GM19099 (cell line): ENCODE data around the gene MON1B.

ENCODE experiments used
- POLR2A ChIP-seq: IDR thresholded peaks from 3 replicates; pipeline ENCODE4 v1.6.1; 2011; ENCODE audit warnings: low read depth; ENCODE audit not compliant: insufficient read length; ENCODE audit errors: extremely low read depth

The MON1B gene

DNA sequence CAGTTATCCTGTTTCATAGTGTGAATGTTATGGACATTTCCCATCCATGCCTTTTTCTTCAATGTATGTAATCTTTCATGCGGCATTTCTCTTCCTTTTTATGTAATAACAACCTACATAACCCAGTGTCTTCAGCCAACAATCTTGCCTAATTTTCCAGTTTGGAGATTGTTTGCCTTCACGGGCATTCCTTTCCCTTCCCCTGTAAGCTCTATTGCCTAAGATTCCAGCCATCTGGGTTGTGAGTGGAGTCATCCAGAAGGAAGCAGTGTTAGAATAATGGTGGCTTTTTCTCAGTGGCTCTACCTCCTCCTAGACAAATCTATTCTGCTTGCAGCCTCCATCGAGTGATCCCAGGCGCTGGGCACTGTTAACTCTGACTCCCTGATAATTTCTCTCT is 30.5 kb downstream of the MON1B start:
- no peak for TF ChIP-seq POLR2A

DNA sequence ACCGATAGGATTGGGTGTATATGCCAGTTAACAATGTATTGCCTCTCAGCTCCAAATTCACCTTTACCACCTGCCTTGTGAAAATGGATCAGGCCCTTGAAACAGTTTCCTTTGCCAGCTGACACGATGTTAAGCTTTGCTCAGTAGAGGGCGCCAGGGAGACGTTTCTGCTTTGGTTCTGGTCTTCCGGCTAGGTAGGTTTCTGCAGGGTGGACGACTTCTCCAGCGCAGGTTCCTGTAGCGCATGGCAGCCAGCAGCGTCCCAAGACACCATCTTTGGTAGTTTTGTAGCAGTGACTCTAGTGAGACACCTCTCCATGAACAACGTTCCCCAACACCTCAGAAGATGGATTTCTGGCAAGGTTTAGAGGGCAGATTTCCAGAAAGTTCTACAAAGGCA is 32.2 kb downstream of the MON1B start:
- no peak for TF ChIP-seq POLR2A

DNA sequence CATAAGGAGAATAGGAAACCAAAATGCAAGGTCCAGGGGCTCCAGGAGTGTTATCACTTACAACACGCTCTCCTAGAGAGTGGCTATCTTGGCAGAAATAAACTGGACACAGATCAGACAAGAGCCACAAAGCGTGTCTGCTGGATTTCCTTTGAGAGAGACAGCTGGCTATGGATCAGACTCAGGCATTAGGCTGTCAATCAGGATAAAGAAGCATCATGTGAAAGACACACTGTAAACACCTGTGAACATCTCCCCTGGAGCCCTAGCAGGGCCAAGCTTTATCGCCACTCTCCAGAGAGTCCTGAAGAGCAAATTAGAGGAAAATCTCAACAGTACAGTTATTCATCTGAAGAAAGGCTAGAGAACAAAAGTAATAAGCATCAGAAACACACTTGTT is 34.2 kb downstream of the MON1B start:
- TF ChIP-seq POLR2A, result no peak

DNA sequence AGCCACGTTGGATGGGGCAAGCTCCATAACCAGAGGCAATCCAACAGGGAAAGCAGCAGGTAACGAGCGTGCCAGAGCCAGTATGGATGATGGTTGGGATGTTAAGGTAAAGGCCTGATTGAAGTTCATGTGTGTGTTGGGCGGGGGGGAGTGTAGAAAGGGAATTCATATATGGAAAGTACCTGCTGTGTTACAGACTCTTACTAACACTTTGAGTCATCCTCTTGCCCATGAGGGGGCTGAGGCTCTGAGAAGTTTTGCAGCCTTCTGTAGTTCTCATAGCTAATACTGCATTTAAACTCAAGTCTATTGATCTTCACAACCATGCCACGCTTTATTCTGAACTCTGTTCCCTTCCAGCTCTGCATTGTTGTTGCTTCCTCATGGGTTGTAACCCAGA is 36.8 kb downstream of the MON1B start:
- no peak for TF ChIP-seq POLR2A

DNA sequence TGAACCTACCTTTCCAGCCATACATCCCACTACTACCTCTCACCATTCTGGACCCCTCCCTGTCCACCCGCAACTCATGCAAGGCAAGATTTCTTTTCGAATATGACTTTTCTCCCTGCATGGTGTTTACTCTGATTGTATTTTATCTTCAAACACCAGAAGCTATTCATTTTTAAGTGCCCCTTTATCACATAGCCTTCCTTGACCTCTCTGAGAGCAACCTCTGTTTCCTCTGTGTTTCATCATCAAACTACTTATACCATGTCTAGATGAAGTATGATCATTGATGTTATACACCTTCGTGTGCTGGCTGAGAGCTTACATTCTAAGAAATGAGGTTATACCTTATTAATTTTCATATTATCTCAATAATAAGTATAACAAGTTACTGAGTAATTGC is 40.1 kb downstream of the MON1B start:
- TF ChIP-seq POLR2A, result no peak

DNA sequence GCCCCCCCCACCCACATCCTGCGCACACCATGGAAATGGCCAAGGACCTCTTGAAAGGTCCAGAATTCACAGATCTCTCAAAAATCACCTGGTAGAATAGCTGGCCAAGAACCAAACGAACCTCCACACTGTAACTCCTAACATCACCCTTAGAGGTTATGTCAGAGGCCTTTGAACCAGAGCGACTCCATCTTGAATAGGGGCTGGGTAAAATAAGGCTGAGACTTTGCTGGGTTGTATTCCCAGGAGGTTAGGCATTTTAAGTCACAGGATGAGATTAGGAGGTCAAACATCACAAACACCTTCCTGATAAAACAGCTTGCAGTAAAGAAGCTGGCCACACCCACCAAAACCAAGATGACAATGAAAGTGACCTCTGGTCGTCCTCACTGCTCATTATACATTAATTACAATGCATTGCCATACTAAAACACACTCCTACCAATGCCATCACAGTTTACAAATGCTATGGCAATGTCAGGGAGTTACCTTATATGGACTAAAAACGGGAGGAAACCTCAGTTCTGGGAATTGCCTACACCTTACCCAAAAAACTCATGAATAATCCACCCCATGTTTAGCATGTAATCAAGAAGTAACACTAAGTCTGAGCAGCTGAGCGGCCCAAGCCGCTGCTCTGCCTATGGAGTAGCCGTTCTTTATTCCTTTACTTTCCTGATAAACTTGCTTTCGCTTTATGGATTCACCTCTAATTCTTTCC is 43.0 kb downstream of the MON1B start:
- no peak for TF ChIP-seq POLR2A

DNA sequence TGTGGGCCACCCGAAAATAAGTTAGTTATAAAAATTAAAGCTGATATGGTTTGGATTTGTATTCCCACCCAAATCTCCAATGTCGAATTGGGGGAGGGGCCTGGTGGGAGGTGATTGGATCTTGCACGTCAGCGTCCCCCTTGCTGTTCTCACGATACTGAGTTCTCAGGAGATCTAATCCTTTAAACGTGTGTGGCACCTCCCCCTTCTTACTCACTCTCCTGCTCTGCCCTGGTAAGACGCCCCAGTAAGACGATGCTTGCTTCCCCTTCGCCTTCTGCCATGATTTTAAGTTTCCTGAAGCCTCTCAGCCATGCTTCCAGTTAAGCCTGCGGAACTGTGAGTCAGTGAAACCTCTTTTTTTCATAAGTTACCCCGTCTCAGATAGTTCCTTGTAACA is 43.6 kb downstream of the MON1B start:
- no peak for TF ChIP-seq POLR2A

DNA sequence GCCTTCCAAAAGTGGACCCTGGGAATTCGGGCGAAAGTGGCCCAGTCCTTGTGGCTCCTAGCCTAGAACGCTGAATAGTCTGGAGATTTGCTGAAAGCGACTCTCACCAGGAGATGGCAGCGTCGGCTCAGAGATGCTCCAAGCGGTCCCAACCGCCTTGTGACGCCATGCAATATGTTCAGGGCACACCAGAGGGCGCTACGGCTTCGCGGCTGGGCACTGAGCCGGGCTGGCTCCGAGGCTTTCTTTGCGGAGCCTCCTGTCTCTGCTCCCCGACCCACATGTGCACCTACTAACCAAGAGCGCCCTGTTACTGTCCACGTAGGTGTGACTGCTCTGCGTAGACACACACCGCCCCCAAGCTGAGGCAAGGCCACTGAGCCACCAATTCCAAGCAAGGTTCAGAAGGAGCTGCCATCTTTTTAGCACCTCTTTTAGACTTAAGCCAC is 45.1 kb downstream of the MON1B start:
- TF ChIP-seq POLR2A, result no peak

DNA sequence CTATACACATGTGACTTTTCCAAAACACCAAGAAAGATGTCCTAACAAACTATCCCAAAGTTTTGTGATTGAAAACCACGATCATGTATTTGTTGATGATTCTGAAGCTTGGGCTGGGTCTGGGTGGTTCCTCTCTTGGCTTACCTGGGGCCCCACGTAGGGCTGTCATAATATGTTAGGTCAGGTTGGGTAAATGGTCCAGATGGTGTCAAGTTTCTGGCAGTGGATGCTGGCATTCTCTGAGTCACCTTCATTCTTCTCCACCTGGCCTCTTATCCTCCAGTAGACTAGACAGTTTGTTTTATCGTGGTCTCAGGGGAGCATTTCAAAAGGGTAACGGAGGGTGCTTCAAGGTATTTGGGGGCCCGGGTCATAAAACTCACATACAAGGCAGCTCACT is 47.6 kb downstream of the MON1B start:
- no peak for TF ChIP-seq POLR2A

DNA sequence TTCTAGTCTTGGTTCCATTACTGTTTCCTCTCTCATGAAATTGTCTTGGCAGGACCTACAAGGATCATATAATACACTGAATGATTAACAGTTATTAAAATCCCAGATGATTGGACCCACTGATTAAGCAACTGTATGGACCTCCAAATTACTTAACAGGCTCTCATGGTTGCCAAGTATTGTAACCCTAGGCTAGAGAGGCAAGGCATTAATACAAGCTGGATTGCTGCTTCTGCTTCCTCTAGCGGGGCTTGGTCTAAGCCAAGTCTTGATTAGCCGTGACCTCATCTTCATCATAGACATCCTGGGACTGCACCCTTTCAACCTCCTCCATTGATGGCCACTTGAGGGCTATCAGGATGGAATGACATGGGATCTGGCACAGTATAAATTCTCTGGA is 55.2 kb downstream of the MON1B start:
- no peak for TF ChIP-seq POLR2A

DNA sequence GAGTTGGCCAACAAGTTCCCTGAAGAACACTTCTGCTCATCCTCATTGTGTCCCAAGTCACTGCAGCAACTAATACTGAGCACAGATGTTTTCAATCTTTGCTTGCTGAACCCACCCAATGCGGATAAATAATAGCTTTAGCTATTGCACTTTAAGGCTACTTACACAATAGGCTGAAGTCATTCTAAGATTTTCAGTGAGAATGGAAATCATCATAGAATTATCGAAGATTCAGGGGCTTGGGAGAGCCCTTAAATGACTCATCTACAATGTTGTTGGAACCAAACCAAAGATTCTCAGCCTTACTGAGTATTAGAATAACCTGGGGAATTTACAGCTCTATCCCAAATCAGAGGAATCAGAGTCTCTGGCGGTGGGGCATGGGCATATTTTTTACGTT is 59.4 kb downstream of the MON1B start:
- no peak for TF ChIP-seq POLR2A
